GM12865 (cell line): ENCODE data around the gene PELO.

Source experiments
- DNase-seq: peaks from one replicate; pipeline ENCODE4 v3.0.0; 2010; ENCODE audit warnings: low read depth
- H3K4me3 ChIP-seq: 2 replicates; pipeline ENCODE4 v1.5.1; 2011; ENCODE audit warnings: mild to moderate bottlenecking, low read depth, low read length, control low read depth
- CTCF ChIP-seq: IDR thresholded peaks from 2 replicates; pipeline ENCODE4 v1.5.1; 2011; ENCODE audit warnings: low read length, control low read depth, low read depth, inconsistent platforms; ENCODE audit not compliant: insufficient read depth; ENCODE audit errors: missing control alignments

Gene PELO

DNA sequence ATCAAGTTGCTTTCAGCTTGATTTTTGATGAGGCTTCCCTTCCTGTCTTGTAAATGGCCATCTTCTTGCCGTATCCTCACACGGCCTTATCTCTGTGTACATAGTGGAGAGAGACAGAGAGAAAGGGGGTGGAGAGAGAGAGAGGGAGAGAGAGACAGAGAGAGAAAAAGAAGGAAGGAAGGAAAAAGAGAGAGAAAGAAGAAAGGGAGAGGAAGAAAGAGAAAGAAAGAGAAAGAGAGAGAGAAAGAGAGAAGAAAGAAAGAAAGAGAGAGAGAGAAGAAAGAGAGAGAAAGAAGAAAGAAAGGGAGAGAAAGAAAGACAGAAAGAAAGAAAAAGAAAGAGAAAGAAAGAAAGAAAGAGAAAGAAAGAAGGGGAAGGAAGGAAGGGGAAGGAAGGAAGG, 46.6 kb downstream of the PELO start:
- no peak overlapping the region for H3K4me3 ChIP-seq
- no peak for TF ChIP-seq CTCF
- DNase-seq: no peak

DNA sequence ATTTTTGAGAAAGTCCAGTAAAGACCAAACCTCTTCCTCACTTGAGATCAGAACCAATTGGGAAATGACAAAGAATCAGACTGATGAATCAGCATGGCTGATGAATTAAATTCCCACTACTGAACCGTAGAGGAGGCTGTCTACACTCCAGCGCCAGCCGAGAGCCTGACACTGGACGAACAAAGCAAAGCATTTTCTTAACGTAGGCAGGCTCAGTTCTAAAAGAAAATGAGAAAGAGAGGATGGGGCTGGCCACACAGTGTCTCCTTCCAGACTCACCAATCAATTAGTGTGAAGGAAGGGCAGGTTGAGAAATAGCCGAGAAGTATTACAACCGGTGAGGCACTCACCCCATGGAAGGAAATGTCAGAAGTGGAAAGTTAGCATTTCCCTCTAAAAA, 49.4 kb downstream of the PELO start:
- H3K4me3 ChIP-seq: no peak overlapping the region
- DNase-seq: no peak
- no peak for TF ChIP-seq CTCF
